DOHH2 (cell line): ENCODE data around the gene TRHDE.

Experiments used
- H3F3A ChIP-seq: fragments of 200-600 bp; sonication (generic), shearing (Covaris generic); 2 replicates; pipeline ENCODE4 v1.6.0; 2016; ENCODE audit warnings: antibody characterized with exemption, mild to moderate bottlenecking; ENCODE audit not compliant: control insufficient read depth, insufficient read depth
- H3K27ac ChIP-seq: fragments of 200-600 bp; sonication (generic); 2 replicates; pipeline ENCODE4 v1.5.1; 2014; ENCODE audit warnings: low read depth, mild to moderate bottlenecking, low read length, moderate library complexity
- H3K27me3 ChIP-seq: fragments of 200-600 bp; sonication (generic); 2 replicates; pipeline ENCODE4 v1.6.1; 2014; ENCODE audit warnings: mild to moderate bottlenecking, low read length, mixed read lengths; ENCODE audit not compliant: control insufficient read depth
- H3K36me3 ChIP-seq: fragments of 200-600 bp; sonication (generic); 2 replicates; pipeline ENCODE4 v1.6.1; 2014; ENCODE audit warnings: mild to moderate bottlenecking, low read length, moderate library complexity, mixed read lengths; ENCODE audit not compliant: control insufficient read depth
- H3K4me1 ChIP-seq: fragments of 200-600 bp; sonication (generic); 2 replicates; pipeline ENCODE4 v1.6.1; 2014; ENCODE audit warnings: mild to moderate bottlenecking, low read length, mixed read lengths; ENCODE audit not compliant: control insufficient read depth
- H3K4me2 ChIP-seq: fragments of 200-600 bp; sonication (generic); 2 replicates; pipeline ENCODE4 v1.6.0; 2014; ENCODE audit warnings: mild to moderate bottlenecking, low read length, moderate library complexity
- H3K4me3 ChIP-seq: fragments of 200-600 bp; sonication (generic); 2 replicates; pipeline ENCODE4 v1.5.1; 2014; ENCODE audit warnings: mild to moderate bottlenecking, low read length, mixed read lengths
- H3K79me2 ChIP-seq: fragments of 200-600 bp; sonication (generic); 2 replicates; pipeline ENCODE4 v1.6.1; 2014; ENCODE audit warnings: mild to moderate bottlenecking, low read length, mixed read lengths; ENCODE audit not compliant: control insufficient read depth
- H3K9me2 ChIP-seq: fragments of 200-600 bp; sonication (generic); replicated peaks from 2 replicates; pipeline ENCODE4 v1.6.1; 2014; ENCODE audit warnings: mild to moderate bottlenecking, low read length, mixed read lengths; ENCODE audit not compliant: control insufficient read depth
- H3K9me3 ChIP-seq: fragments of 200-600 bp; sonication (generic); 2 replicates; pipeline ENCODE4 v1.6.1; 2014; ENCODE audit warnings: antibody characterized with exemption, low read length, mixed read lengths; ENCODE audit not compliant: control insufficient read depth, insufficient read depth
- H4K20me1 ChIP-seq: fragments of 200-600 bp; sonication (generic); 2 replicates; pipeline ENCODE4 v1.6.0; 2014; ENCODE audit warnings: low read depth, mild to moderate bottlenecking, antibody characterized with exemption, low read length, moderate library complexity; ENCODE audit not compliant: control insufficient read depth, insufficient read depth
- EZH2phosphoT487 ChIP-seq: fragments of 200-600 bp; sonication (generic); IDR thresholded peaks from 2 replicates; pipeline ENCODE4 v1.6.1; 2017; ENCODE audit warnings: borderline replicate concordance, mild to moderate bottlenecking, antibody characterized with exemption, low read length, moderate library complexity, mixed read lengths
- TF ChIP-seq, protein P1 (sequence below): fragments of 200-600 bp; sonication (generic); IDR thresholded peaks from one replicate; pipeline ENCODE4 v1.5.1; 2014; ENCODE audit warnings: antibody characterized with exemption, mild to moderate bottlenecking, low read depth, low read length; ENCODE audit not compliant: poor library complexity, severe bottlenecking

TRHDE gene

DNA sequence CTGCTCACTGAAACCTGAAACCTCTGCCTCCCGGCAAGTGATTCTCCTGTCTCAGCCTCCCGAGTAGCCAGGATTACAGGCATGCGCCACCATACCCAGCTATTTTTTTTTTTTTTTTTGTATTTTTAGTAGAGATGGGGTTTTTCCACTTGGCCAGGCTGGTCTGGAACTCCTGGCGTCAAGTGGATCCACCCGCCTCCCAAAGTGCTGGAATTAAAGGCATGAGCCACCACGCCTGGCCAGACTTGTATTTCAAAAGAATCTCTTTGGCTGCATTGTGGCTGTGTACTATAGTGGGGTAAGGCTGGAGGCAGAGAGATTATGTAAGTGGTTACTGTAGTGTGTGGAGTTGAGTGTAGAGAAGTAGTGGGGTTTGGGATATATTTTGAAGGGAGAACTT, 35.1 kb downstream of the TRHDE start:
- Histone ChIP-seq H3K4me2 (no peak overlapping the region), H3K9me3 (no peaks in the 10 kb centered on the region), H3K27ac (no peak overlapping the region), H3F3A (no peaks in the 10 kb centered on the region), H3K9me2 (no peaks in the 10 kb centered on the region), H3K4me1 (no peaks in the 10 kb centered on the region), H4K20me1 (no peaks in the 10 kb centered on the region), H3K79me2 (no peaks in the 10 kb centered on the region), H3K36me3 (no peaks in the 10 kb centered on the region), H3K4me3 (no peak overlapping the region), H3K27me3 (no peaks in the 10 kb centered on the region)
- TF ChIP-seq EZH2phosphoT487, result no peak
- TF ChIP-seq, protein P1, sequence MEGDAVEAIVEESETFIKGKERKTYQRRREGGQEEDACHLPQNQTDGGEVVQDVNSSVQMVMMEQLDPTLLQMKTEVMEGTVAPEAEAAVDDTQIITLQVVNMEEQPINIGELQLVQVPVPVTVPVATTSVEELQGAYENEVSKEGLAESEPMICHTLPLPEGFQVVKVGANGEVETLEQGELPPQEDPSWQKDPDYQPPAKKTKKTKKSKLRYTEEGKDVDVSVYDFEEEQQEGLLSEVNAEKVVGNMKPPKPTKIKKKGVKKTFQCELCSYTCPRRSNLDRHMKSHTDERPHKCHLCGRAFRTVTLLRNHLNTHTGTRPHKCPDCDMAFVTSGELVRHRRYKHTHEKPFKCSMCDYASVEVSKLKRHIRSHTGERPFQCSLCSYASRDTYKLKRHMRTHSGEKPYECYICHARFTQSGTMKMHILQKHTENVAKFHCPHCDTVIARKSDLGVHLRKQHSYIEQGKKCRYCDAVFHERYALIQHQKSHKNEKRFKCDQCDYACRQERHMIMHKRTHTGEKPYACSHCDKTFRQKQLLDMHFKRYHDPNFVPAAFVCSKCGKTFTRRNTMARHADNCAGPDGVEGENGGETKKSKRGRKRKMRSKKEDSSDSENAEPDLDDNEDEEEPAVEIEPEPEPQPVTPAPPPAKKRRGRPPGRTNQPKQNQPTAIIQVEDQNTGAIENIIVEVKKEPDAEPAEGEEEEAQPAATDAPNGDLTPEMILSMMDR, result no peak

DNA sequence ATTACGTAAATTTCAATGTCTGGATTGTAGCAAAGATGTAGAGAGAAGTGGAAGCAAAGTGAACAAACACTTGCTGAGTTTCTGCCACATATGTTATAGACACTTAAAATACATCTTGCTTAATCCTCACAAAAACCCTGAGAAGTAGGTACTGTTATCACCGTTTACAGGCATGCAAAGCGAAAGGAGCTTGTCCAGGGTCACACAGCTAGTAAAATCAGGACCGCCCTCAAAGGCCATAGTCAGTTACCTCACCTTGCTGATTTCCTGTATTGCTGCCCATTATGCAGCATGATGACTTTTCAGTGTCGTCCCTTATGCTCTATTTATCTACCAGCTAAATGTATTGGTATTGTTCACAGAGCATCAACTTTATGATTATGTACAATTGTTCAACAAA, 39.8 kb downstream of the TRHDE start:
- no peaks in the 10 kb centered on the region for H3K9me2 ChIP-seq
- no peak overlapping the region for H3K27ac ChIP-seq
- no peaks in the 10 kb centered on the region for H3K79me2 ChIP-seq
- H3K36me3 ChIP-seq, result no peaks in the 10 kb centered on the region
- H3K27me3 ChIP-seq, result no peaks in the 10 kb centered on the region
- no peak overlapping the region for H3K4me3 ChIP-seq
- no peaks in the 10 kb centered on the region for H3F3A ChIP-seq
- no peaks in the 10 kb centered on the region for H3K9me3 ChIP-seq
- H4K20me1 ChIP-seq, result no peaks in the 10 kb centered on the region
- no peak for TF ChIP-seq EZH2phosphoT487
- TF ChIP-seq, protein P1, result no peak
- no peak overlapping the region for H3K4me2 ChIP-seq
- H3K4me1 ChIP-seq, result no peaks in the 10 kb centered on the region

DNA sequence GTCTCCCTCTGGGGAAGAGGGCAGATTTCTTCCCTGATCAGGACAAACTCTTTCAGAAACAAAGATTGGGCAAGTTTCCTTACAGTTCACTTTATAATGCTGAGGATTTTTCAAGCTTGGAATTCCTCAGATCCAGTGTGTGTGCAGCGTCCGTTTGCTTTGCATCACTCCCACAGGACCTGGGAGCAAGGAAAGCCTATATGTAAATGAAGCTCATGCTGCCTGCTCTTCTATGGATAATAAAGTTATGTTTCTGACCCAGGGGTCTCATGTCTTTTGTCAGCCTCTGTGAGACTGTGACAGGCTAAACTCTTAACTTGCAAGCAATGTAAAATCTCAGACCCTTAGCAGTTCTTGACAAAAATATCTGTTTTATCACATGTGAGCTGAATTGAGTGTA, 41.6 kb downstream of the TRHDE start:
- H3K79me2 ChIP-seq, result no peaks in the 10 kb centered on the region
- H3K27me3 ChIP-seq, result no peaks in the 10 kb centered on the region
- H3K36me3 ChIP-seq, result no peaks in the 10 kb centered on the region
- no peaks in the 10 kb centered on the region for H3K9me3 ChIP-seq
- no peak overlapping the region for H3K27ac ChIP-seq
- H3K4me2 ChIP-seq, result no peak overlapping the region
- no peaks in the 10 kb centered on the region for H3F3A ChIP-seq
- H4K20me1 ChIP-seq, result no peaks in the 10 kb centered on the region
- no peak overlapping the region for H3K4me3 ChIP-seq
- no peak for TF ChIP-seq EZH2phosphoT487
- TF ChIP-seq, protein P1, result no peak
- no peaks in the 10 kb centered on the region for H3K9me2 ChIP-seq
- H3K4me1 ChIP-seq, result no peaks in the 10 kb centered on the region

DNA sequence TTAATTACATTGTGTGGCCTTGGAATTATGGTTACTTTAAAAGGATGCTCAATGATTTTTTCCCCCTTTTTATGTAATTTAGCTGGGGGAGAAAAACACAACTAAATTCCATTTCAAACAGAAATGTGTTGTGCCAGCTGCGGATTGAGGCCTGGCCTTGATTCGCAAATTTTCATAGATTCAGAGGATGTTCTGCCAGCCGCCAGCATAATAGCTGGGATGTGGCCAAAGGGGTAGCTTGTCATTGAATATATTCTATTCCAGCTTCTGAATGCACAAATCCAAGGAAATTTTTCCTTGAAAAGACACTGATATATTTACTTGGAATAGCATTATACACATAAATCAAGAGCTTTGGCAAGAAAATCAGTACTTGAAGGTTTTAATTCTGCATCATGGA, 43.7 kb downstream of the TRHDE start:
- Histone ChIP-seq H3K79me2 (no peaks in the 10 kb centered on the region), H3K4me2 (no peak overlapping the region), H3K4me3 (no peak overlapping the region), H3K9me2 (no peaks in the 10 kb centered on the region), H3K27me3 (no peaks in the 10 kb centered on the region), H3F3A (no peaks in the 10 kb centered on the region), H3K4me1 (no peaks in the 10 kb centered on the region), H3K9me3 (no peaks in the 10 kb centered on the region), H3K36me3 (no peaks in the 10 kb centered on the region), H3K27ac (no peak overlapping the region), H4K20me1 (no peaks in the 10 kb centered on the region)
- no peak for TF ChIP-seq EZH2phosphoT487
- TF ChIP-seq, protein P1, result no peak
